GM13977 (cell line): ENCODE results near the gene CCNY.
A peak's percentile ranks its signal among the peaks of the same experiment; 100 is the strongest.

ENCODE experiments used
- DNase-seq: peaks from one replicate; pipeline ENCODE4 v3.0.0; 2012; ENCODE audit warnings: low spot score
- in situ Hi-C: fragments of 300-500 bp; cut with MboI; formaldehyde crosslinking; loops from one replicate; pipeline ENCODE4 v1.12.0; 2022; ENCODE audit warnings: low sequenced_read_pairs, low pct_unique_long_range_greater_than_20kb, mixed read lengths, inconsistent platforms; ENCODE audit not compliant: unreplicated experiment
- TF ChIP-seq, protein P1 (sequence below): IDR thresholded peaks from 2 replicates; pipeline ENCODE4 v1.5.1; 2012; ENCODE audit warnings: mild to moderate bottlenecking, control low read depth; ENCODE audit not compliant: insufficient read depth; ENCODE audit errors: extremely low read depth, missing control alignments

Gene CCNY

GRCh38 chr10:35611750-35612149 lies 275.4 kb downstream of the CCNY start:
- TF ChIP-seq, protein P1, sequence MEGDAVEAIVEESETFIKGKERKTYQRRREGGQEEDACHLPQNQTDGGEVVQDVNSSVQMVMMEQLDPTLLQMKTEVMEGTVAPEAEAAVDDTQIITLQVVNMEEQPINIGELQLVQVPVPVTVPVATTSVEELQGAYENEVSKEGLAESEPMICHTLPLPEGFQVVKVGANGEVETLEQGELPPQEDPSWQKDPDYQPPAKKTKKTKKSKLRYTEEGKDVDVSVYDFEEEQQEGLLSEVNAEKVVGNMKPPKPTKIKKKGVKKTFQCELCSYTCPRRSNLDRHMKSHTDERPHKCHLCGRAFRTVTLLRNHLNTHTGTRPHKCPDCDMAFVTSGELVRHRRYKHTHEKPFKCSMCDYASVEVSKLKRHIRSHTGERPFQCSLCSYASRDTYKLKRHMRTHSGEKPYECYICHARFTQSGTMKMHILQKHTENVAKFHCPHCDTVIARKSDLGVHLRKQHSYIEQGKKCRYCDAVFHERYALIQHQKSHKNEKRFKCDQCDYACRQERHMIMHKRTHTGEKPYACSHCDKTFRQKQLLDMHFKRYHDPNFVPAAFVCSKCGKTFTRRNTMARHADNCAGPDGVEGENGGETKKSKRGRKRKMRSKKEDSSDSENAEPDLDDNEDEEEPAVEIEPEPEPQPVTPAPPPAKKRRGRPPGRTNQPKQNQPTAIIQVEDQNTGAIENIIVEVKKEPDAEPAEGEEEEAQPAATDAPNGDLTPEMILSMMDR = no peak
- no peak for DNase-seq
- in situ Hi-C loops = loop anchor here (25.0 kb wide), 1 partner anchor 499 kb away; no protein-coding TSS in a partner anchor

GRCh38 chr10:35612385-35613106 lies 276.2 kb downstream of the CCNY start:
- TF ChIP-seq, protein P1 = no peak

GRCh38 chr10:35613107-35613440 lies 276.8 kb downstream of the CCNY start:
- DNase-seq = no peak
- TF ChIP-seq, protein P1 = no peak
- in situ Hi-C loops = loop anchor here (25.0 kb wide), 1 partner anchor 501 kb away; no protein-coding TSS in a partner anchor

More at GRCh38 chr10:35612385-35613106, 276.2 kb downstream of the CCNY start:
- DNase-seq = no peak
- in situ Hi-C loops = loop anchor here (25.0 kb wide), 1 partner anchor 500 kb away; no protein-coding TSS in a partner anchor

- in situ Hi-C loops = loop anchor here (25.0 kb wide), 1 partner anchor 501 kb away; no protein-coding TSS in a partner anchor
- TF ChIP-seq, protein P1 = peak; percentile 10
- DNase-seq = no peak
Measured at GRCh38 chr10:35613597-35614226, 277.4 kb downstream of the CCNY start.

- TF ChIP-seq, protein P1 = no peak
- no peak for DNase-seq
- in situ Hi-C loops = loop anchor here (25.0 kb wide), 1 partner anchor 502 kb away; no protein-coding TSS in a partner anchor
Measured at GRCh38 chr10:35614312-35614711, 278.0 kb downstream of the CCNY start.
